HTR-8/SVneo (cell line): Measurements from ENCODE around the gene CBARP.

Experiments
- DNase-seq: peaks from one replicate; pipeline ENCODE4 v3.0.0; 2011; ENCODE audit warnings: low spot score, mixed read lengths; ENCODE audit not compliant: insufficient read length
- FAIRE-seq: peaks from 2 replicates; lab custom pipeline; 2011; peaks lifted over from hg19 to GRCh38; lab: Jason Lieb, UNC

Gene CBARP

GRCh38 chr19:1182068-1182467, 55.7 kb downstream of the CBARP start:
- no peak for DNase-seq
- FAIRE-seq, result no peak

- no peak for FAIRE-seq
- DNase-seq, result no peak
Measured at GRCh38 chr19:1181606-1182005, 56.2 kb downstream of the CBARP start.
